OCI-LY7 (cell line): ENCODE results near the gene GET4. TPM values are rescaled to one million over a fixed set of nuclear protein-coding genes. Genes with fewer than 3 reads are reported as not detected.

ENCODE experiments used
- BruUV-seq: library from RNA; stranded (reverse); fragments of 400-500 nt; replicated peaks from 2 replicates; lab custom pipeline; 2021; lab: Mats Ljungman, UMichigan
- CTCF ChIA-PET: fragments of 300-600 bp; sonication (Branson Sonifier 250); formaldehyde crosslinking; loops from one replicate; lab custom pipeline; 2022; ENCODE audit warnings: antibody characterized with exemption; ENCODE audit not compliant: unreplicated experiment; lab: Charles Lee
- POLR2A ChIA-PET: fragments of 300-600 bp; sonication (Branson Sonifier 250); formaldehyde crosslinking; loops from one replicate; lab custom pipeline; 2022; ENCODE audit warnings: antibody characterized with exemption; lab: Charles Lee
- DNase-seq: peaks from one replicate; pipeline ENCODE4 v3.0.0-alpha.2; 2015; ENCODE audit warnings: low spot score
- H2AFZ ChIP-seq: fragments of 200-600 bp; sonication (generic), shearing (Covaris generic); 2 replicates; pipeline ENCODE4 v1.6.1; 2014; ENCODE audit warnings: mild to moderate bottlenecking, antibody characterized with exemption, low read length, moderate library complexity
- H3K27ac ChIP-seq: fragments of 200-600 bp; sonication (generic); 2 replicates; pipeline ENCODE4 v1.5.1; 2014; ENCODE audit warnings: mixed run types, low read depth, mild to moderate bottlenecking, moderate library complexity, low read length, inconsistent platforms; ENCODE audit not compliant: poor library complexity, severe bottlenecking
- H3K36me3 ChIP-seq: fragments of 200-600 bp; sonication (generic); 2 replicates; pipeline ENCODE4 v1.6.1; 2014; ENCODE audit warnings: mild to moderate bottlenecking, antibody characterized with exemption, low read length, moderate library complexity, mixed read lengths; ENCODE audit not compliant: insufficient read depth
- H3K4me1 ChIP-seq: fragments of 200-600 bp; sonication (generic); 2 replicates; pipeline ENCODE4 v1.5.1; 2014; ENCODE audit warnings: mild to moderate bottlenecking, low read length; ENCODE audit not compliant: insufficient read depth, poor library complexity, severe bottlenecking
- H3K4me2 ChIP-seq: fragments of 200-600 bp; sonication (generic); 2 replicates; pipeline ENCODE4 v1.6.1; 2014; ENCODE audit warnings: mild to moderate bottlenecking, low read length
- H3K4me3 ChIP-seq: fragments of 200-600 bp; sonication (generic); 2 replicates; pipeline ENCODE4 v1.5.1; 2014; ENCODE audit warnings: mild to moderate bottlenecking, low read depth, low read length; ENCODE audit not compliant: poor library complexity, severe bottlenecking
- H3K79me2 ChIP-seq: fragments of 200-600 bp; sonication (generic); 2 replicates; pipeline ENCODE4 v1.6.1; 2016; ENCODE audit warnings: low read depth, mild to moderate bottlenecking, low read length, moderate library complexity, mixed read lengths; ENCODE audit not compliant: insufficient read depth
- H3K9me2 ChIP-seq: fragments of 200-600 bp; sonication (generic); 2 replicates; pipeline ENCODE4 v1.6.1; 2016; ENCODE audit warnings: mild to moderate bottlenecking, low read length, mixed read lengths; ENCODE audit not compliant: insufficient read depth
- H3K9me3 ChIP-seq: fragments of 200-600 bp; sonication (generic); 2 replicates; pipeline ENCODE4 v1.6.1; 2014; ENCODE audit warnings: mild to moderate bottlenecking, mixed run types, low read length, mixed read lengths
- H4K20me1 ChIP-seq: fragments of 200-600 bp; sonication (generic); 2 replicates; pipeline ENCODE4 v1.6.1; 2014; ENCODE audit warnings: mild to moderate bottlenecking, antibody characterized with exemption, low read length, moderate library complexity, mixed read lengths; ENCODE audit not compliant: insufficient read depth
- EZH2phosphoT487 ChIP-seq: fragments of 200-600 bp; sonication (generic); IDR thresholded peaks from 2 replicates; pipeline ENCODE4 v1.6.1; 2018; ENCODE audit warnings: low read depth, borderline replicate concordance, mild to moderate bottlenecking, mixed run types, antibody characterized with exemption, low read length, moderate library complexity, mixed read lengths
- intact Hi-C: fragments of 100-400 bp; cut with micrococcal nuclease; formaldehyde crosslinking; loops from one replicate; pipeline ENCODE4 v1.10.0; 2022; ENCODE audit not compliant: unreplicated experiment
- total RNA-seq, 2 experiments: library from RNA; depleted of rRNA in 1 of 2; stranded (reverse); fragments of >200 nt in 1 of 2; shearing (Covaris generic) in 1 of 2; gene quantifications; 2 replicates each; pipeline ENCODE4 v1.2.3, GENCODE V29; 2014 to 2022
- TF ChIP-seq, protein P1 (sequence below): fragments of 200-600 bp; sonication (generic); conservative IDR thresholded peaks from 2 replicates; pipeline ENCODE4 v1.5.1; 2014; ENCODE audit warnings: mild to moderate bottlenecking, antibody characterized with exemption, low read length, moderate library complexity, mixed read lengths

GET4 gene
- total RNA-seq, 2 experiments from 2014 or later: 46.3 to 54.5 TPM

DNA sequence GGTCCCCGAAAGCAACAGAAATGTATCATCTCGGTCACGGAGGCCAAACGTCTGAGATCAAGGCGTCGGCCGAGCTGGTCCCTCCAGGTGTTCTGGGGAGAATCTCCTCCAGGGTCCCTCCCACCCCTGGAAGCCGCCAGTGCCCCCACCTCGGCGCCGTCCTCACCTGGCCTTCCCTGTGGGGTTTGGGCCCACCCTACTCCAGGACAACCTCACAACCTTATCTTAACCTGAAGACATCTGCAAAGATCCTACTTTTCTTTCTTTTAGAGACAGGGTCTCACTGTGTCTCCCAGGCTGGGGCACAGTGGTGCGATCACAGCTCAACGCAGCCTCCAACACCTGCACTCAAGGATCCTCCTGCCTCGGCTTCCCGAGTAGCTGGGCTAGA, 44.7 kb downstream of the GET4 start:
- H3K79me2 ChIP-seq: no peaks in the 10 kb centered on the region
- H3K36me3 ChIP-seq: no peaks in the 10 kb centered on the region
- no peak for DNase-seq
- no peak overlapping the region for H2AFZ ChIP-seq
- no peaks in the 10 kb centered on the region for H3K9me3 ChIP-seq
- ChIA-PET POLR2A (no interaction called here), CTCF (no interaction called here)
- no peaks in the 10 kb centered on the region for H3K9me2 ChIP-seq
- intact Hi-C loops: loop anchor here (5.0 kb wide), 1 partner anchor 256 kb away; no protein-coding TSS in a partner anchor
- H4K20me1 ChIP-seq: no peaks in the 10 kb centered on the region
- H3K4me3 ChIP-seq: no peak overlapping the region
- BruUV-seq: no TSS peak
- no peak overlapping the region for H3K27ac ChIP-seq
- TF ChIP-seq EZH2phosphoT487: no peak
- TF ChIP-seq, protein P1, sequence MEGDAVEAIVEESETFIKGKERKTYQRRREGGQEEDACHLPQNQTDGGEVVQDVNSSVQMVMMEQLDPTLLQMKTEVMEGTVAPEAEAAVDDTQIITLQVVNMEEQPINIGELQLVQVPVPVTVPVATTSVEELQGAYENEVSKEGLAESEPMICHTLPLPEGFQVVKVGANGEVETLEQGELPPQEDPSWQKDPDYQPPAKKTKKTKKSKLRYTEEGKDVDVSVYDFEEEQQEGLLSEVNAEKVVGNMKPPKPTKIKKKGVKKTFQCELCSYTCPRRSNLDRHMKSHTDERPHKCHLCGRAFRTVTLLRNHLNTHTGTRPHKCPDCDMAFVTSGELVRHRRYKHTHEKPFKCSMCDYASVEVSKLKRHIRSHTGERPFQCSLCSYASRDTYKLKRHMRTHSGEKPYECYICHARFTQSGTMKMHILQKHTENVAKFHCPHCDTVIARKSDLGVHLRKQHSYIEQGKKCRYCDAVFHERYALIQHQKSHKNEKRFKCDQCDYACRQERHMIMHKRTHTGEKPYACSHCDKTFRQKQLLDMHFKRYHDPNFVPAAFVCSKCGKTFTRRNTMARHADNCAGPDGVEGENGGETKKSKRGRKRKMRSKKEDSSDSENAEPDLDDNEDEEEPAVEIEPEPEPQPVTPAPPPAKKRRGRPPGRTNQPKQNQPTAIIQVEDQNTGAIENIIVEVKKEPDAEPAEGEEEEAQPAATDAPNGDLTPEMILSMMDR: no peak
- H3K4me2 ChIP-seq: no peak overlapping the region
- H3K4me1 ChIP-seq: peaks cover 33% of the 10 kb centered on the region

DNA sequence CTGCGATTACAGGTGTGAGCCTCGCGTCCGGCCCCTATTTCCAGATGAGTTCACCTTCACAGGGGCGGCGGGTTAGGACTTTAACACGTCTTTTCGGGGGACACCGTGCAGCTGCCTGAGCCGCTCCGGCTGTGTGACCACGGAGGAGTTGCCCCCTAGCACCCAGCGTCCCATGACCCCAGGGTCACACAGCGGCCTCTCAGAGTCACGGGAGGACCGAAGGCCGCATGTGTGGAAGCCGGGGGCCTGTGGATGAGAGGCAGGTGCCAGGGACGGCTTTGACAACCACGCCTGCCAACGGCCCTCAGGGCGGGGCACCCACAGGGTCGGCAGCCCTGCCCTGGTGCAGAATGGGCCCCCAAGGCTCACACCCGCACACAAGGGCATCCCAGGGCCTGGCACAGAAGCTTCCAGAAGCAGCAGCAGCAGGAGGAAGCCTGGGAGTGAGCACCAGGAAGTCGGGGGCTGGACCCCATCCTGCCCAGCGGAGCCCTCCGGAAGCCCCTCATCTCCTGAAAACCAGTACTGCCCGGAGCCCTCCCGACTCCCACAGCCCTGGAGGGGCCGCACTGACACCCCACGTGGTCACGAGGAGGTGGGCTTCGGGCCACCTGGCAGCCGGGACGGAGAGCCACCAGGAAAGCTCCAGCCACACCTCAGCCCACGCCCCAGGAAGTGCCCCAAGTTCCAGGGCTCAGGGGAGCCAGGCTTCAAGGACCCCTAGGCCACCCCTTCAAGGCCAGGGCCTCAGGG, 45.4 kb downstream of the GET4 start:
- H4K20me1 ChIP-seq: no peaks in the 10 kb centered on the region
- H3K9me3 ChIP-seq: no peaks in the 10 kb centered on the region
- H3K4me3 ChIP-seq: no peak overlapping the region
- no peak overlapping the region for H2AFZ ChIP-seq
- BruUV-seq: no TSS peak
- CTCF ChIA-PET: no interaction called here
- no peaks in the 10 kb centered on the region for H3K9me2 ChIP-seq
- H3K36me3 ChIP-seq: no peaks in the 10 kb centered on the region
- TF ChIP-seq, protein P1: no peak
- TF ChIP-seq EZH2phosphoT487: no peak
- intact Hi-C loops: loop anchor here (2.0 to 5.0 kb wide), 2 partner anchors 59 to 256 kb away; no protein-coding TSS in a partner anchor
- H3K79me2 ChIP-seq: no peaks in the 10 kb centered on the region
- no peak overlapping the region for H3K27ac ChIP-seq
- H3K4me1 ChIP-seq: peaks cover 33% of the 10 kb centered on the region
- POLR2A ChIA-PET: no interaction called here
- H3K4me2 ChIP-seq: no peak overlapping the region
- DNase-seq: no peak
